OCI-LY1 (cell line): ENCODE data around the gene MBTD1.

Experiments used
- CTCF ChIP-seq: fragments of 200-600 bp; sonication (generic), shearing (Covaris generic); IDR thresholded peaks from 2 replicates; pipeline ENCODE4 v1.5.1; 2017; ENCODE audit warnings: mild to moderate bottlenecking, antibody characterized with exemption, low read length, moderate library complexity, mixed read lengths
- EZH2 ChIP-seq: fragments of 200-600 bp; sonication (generic), shearing (Covaris generic); IDR thresholded peaks from 2 replicates; pipeline ENCODE4 v1.8.0; 2017; ENCODE audit warnings: borderline replicate concordance, mixed run types, mild to moderate bottlenecking, antibody characterized with exemption, low read length, moderate library complexity, mixed read lengths

GRCh38 chr17:51203838-51204237 lies 56.0 kb downstream of the MBTD1 start:
- no peak for TF ChIP-seq CTCF
- TF ChIP-seq EZH2: no peak
